Activated CD4-positive, alpha-beta T cell treated with anti-CD3 and anti-CD28 coated beads, Interleukin-2, amount 50 U/mL, for 48 hours (primary cell): Measurements from ENCODE around the gene LMO3.
"Not testable (repeated sequence)": the region's sequence is repeated elsewhere in the genome, so short reads cannot be mapped to it uniquely, and the experiment has no call there.

Experiments used
- DNase-seq, 2 experiments: peaks; one replicate each; pipeline ENCODE4 v3.0.0-alpha.2; 2020

The LMO3 gene

DNA sequence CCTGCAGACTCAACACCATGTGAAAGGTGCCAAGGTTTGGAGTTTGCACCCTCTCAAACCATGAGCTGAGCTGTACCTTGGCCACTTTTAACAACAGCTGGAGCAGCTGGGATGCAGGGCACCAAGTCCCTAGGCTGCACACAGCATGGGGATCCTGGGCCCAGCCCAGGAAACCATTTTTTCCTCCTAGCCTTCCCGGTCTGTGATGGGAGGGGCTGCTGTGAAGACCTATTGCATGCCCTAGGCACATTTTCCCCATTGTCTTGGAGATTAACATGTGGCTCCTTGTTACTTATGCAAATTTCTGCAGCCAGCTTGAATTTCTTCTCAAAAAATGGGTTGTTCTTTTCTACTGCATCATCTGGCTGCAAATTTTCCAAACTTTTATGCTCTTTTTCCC lies 68.3 kb downstream of the LMO3 start:
- DNase-seq = not testable (repeated sequence)

DNA sequence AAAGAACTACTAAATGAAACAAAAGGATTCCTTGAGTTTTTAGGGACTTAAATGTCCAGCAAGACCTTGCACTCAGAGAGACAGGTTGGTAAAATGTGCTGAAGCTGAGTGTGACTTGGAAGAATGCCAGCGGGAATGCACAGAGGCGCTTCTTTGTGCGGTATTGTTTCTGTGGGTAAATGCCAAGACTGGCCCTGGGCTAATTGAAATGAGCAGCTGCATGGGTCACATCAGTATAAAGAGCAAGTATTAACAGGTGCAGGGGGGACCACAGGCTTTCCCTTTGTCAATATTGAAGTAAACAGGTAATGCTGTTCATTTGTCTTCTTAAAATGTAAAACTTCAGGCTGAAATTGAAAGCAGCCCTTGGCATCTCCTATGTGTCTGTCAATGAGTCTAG lies 74.3 kb downstream of the LMO3 start:
- DNase-seq = no peak

DNA sequence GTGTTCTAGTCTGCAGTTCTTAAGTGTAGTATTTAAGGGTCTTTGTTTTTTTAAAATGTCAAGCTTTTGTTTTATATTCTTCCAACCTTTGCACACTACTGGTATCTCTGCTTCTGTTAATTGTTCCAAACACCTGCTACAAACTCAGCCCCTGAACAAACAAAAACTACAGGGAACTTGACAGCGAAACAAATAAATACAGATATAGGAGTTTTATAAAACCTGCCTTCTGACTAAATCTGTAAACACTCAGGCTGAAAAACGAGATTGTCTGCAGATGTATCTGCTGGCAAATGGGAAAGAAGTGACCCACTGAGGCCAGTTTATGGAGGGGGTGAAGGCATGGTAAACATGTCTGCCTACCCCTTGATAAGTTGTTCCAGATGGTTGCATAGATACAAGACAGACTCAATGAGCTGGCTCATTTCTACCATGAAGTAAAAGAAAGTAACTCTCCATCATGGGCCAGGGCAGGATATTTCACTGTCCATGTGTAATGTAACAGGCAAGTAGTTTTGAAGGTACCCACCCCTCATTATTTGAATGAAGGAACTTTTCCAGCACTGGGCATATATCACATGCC lies 75.6 kb downstream of the LMO3 start:
- no peak for DNase-seq

DNA sequence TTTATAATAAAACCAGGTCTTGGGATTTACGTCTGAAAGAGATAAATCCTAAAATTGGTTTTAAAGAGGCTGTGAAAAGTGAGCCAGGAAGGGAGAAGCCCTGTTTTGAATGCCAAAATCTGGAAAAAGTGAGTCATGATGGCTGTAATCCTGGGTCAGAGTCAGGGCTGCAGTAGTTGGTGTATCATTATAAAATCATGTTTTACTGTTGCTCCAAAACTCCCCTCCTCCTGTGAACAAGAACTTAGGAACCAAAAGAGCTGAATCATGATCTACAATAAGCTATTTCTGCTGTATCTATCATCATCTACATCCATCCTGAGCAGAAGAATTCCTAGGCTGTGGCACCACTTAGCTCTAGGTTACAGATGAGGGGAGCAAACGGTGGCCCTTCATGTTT lies 79.3 kb downstream of the LMO3 start:
- no peak for DNase-seq

DNA sequence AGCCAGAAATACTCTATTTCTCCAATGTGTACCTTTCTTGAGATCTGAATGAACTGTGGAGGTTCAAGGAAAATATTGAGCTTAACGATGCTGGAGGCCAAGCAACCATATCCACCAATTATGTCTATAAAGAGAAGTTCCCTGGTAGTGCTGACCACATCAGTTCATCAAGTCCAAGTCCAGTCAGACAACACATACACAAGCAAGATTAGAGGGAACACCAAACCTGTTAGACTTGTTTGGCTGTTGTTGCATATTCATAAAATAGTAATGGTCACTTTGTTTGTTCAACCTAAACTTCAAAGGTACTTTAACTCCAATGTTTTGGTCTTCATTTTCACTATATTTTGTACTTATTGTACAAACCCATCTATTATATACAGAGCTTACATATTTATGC lies 81.6 kb downstream of the LMO3 start:
- no peak for DNase-seq

DNA sequence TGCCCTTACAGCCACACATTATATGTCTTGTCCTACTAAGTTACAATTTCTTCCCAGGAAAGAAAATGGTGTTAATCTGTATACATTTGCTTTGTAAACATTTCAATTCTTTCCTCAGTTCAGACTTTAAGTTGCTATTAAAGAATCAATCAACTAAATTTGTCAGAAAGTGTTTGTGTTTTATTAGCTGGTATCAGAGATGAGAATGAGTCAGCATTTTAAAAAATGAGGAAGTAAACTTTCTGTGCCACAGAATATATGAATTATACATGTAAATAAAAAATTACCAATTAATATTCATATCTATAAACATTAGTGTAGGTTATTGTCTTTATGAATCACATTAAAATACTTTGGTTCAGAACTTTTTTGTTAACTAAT lies 82.0 kb downstream of the LMO3 start:
- DNase-seq = no peak

DNA sequence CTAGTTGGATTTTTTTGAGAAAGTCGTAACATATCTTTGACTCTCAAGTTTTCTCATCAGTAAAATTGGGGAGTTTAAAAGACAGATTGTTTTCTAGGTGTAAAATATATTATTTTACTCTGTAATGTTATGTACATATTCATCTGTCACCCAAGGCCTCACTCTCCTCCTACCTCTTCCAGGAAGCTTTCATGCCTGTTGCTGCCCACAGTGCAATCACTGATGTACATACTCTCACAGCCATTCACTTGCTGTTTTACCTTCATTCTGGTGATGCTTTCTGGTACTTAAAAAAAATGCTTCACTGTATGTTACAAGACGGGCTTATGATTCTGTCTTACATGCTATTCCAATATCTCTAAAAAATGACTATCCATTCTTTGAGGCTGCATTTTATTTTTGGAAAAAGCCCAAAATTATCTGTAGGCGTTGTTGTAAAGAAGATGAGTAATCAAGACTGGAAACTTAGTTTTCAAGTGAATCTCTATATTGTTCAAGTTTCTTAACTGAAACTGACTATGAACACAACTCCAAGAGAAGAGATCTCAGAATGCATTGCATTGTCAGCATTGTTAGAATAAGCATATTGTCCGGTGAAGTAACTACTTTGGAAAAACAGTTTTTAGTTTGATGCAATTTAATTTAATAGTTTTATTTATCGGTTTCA lies 82.5 kb downstream of the LMO3 start:
- no peak for DNase-seq

DNA sequence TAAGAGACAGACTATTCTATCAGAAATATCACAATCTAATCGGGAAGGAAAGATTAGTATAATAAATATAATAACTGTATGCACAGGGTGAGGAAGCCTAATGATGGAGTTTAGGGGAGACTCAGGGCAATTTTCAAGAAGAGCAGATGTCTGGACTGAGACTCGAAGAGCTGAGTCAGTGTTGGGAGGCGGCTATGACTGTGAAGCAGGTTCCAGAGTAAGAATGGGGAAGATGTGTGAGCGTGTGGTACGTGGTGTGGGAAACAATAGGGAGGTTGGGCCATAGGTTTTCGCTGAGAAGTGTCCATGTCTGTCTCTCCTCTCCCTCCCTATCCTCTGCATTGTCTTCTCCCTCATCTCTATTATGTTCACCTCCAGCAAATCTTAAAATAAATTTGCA lies 85.6 kb downstream of the LMO3 start:
- DNase-seq = no peak

DNA sequence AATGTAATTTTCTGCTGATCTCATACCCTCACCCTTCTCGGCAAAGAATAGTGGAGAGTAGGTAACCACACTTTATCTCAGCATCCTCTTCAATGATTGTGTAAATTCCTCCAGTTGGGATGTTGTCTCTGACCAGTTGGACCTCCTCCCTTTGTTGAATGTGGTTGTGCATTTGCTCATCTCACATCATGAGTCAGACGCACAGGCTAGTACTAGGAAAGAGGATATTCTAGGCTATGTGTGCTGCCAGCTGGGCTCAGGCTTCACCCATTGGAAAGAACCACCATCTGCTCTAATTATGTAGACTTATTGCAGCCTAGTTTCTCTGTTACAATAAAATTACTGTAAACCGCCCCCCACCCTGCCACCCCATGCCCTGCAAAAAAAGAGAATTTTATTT lies 90.3 kb downstream of the LMO3 start:
- no peak for DNase-seq

DNA sequence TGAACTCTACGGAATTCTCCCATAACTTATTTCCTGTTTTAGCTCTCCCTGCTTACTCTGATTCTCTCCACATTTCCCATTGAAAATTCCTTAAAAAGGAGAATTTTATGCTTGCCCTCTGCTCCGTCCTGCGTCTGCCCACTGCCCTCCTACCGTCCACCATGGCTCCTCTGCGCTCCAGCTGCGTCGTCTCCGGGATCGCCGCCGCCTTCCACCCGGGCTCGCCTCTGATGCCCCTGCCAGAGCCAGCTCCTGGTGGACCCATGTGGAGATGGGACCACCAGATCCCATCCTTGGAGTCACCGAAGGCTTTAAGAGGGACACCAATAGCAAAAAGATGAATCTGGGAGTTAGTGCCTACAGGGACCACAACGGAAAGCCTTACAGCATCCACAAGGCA lies 92.7 kb downstream of the LMO3 start:
- no peak for DNase-seq

DNA sequence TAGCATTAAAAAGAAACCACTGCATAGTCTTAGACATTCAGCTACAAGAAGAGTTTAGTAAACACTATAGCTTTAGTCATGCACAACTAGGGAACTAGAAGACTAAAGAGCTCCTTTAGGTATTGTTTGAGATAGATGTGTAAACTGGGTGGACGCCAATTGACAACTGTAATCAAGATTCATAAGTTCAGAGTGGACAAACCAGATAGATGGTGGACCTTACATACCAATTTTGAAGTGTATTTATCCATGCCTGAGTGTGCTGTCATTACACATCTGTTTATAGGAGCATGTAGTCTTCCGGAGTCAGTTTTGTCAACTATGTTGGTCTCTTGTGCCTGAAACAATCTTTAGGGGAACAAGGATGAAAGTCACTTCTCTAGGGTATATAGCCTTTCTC lies 96.6 kb downstream of the LMO3 start:
- DNase-seq = no peak

DNA sequence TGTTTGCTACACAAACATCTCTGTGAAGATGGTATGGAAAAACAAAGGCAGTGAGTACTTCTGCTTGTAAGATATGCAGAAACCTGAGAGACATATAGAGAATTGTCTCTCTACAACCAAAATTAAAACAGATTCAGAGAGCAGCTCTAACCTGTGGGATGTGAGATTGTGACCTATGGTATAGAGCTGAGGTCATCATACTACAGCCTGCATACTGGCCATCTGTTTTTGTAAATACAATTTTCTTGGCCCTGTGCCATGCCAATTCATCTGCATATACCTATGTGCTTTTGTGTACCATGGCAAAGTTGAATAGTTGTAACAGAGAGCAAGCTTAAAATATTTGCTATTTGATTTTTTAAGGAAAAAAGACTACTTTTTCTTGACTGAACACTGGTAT lies 99.6 kb downstream of the LMO3 start:
- no peak for DNase-seq

DNA sequence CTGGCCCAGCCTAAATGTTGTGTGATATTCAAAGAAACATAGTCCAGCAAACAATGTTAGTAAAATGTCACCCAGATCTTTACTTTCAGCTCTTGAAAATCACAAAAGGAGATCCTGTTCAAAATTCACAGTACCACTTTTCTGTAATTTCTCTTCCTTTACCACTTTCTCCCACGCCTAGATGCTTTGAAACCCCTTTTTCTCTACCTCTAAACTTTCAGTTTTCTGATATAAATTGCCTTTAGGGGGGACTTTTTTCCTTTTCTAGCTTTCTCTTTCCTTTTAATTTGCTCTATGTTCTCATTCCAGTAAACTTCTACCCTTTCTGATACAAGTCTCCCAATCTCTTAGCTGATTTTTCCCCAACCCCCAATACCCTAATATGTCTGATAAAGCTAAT lies 101.8 kb downstream of the LMO3 start:
- DNase-seq = no peak

DNA sequence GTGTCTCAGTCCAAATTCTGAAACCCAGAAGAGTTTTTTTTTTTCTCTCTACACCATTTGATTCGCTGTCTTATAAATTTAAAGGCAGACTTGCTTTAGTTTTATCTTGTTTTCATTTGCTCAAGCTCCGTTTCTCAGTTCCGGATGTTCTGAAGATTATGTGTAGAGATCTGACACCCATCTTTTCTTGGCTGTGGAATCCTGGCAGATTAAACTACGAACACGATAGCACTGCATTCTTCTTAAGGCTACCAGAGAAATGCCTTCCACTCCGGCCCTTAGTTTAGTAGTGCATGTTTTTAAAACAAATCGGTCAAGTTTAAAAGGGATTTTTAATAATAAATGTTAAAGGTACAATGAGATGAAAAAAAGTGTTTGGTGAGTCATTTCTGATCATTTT lies 106.4 kb downstream of the LMO3 start:
- DNase-seq = no peak
